GM12878 (cell line): ENCODE data around the gene RETREG3. TPM values are rescaled to one million over a fixed set of nuclear protein-coding genes. Genes with fewer than 3 reads are reported as not detected.
"Not testable (repeated sequence)": the region's sequence is repeated elsewhere in the genome, so short reads cannot be mapped to it uniquely, and the experiment has no call there.

ENCODE experiments used
- ATAC-seq: fragments of 200-7000 bp; cut with Tn5 transposase; 3 replicates; pipeline ENCODE4 v1.9.1; 2020; ENCODE audit warnings: mild to moderate bottlenecking, moderate library complexity
- BruUV-seq: library from RNA; stranded (reverse); fragments of 400-500 nt; replicated peaks from 2 replicates; lab custom pipeline; 2021; lab: Mats Ljungman, UMichigan
- CTCF ChIA-PET: fragments of 300-600 bp; sonication (Branson Sonifier 250); formaldehyde crosslinking; extraction: SDS; loops from one replicate; lab custom pipeline; 2021; ENCODE audit warnings: inconsistent platforms; lab: Yijun Ruan, JAX
- POLR2A ChIA-PET: fragments of 350-600 bp; formaldehyde crosslinking; extraction: SDS; loops from one replicate; lab custom pipeline; 2021; ENCODE audit warnings: inconsistent platforms; lab: Charles Lee
- RAD21 ChIA-PET: fragments of 300-600 bp; sonication (Branson Sonifier 250); formaldehyde crosslinking; loops from one replicate; lab custom pipeline; 2023; ENCODE audit warnings: antibody characterized with exemption; ENCODE audit not compliant: unreplicated experiment; lab: Charles Lee
- SMC1A ChIA-PET: fragments of 300-600 bp; sonication (Branson Sonifier 250); formaldehyde crosslinking; loops from one replicate; lab custom pipeline; 2023; ENCODE audit not compliant: unreplicated experiment, uncharacterized antibody; lab: Charles Lee
- DNase-seq: peaks from one replicate; pipeline ENCODE4 v3.0.0-alpha.2; 2011; ENCODE audit warnings: low read depth, low spot score
- FAIRE-seq: peaks from 3 replicates; lab custom pipeline; 2011; peaks lifted over from hg19 to GRCh38; lab: Jason Lieb, UNC
- H2AFZ ChIP-seq: 2 replicates; pipeline ENCODE4 v1.6.0; 2011; ENCODE audit warnings: low read depth, low read length, control low read depth; ENCODE audit not compliant: control insufficient read depth
- H3K27ac ChIP-seq: 2 replicates; pipeline ENCODE4 v1.5.1; 2011; ENCODE audit warnings: control low read depth; ENCODE audit not compliant: control insufficient read depth, insufficient read depth
- H3K27me3 ChIP-seq, 2 experiments: replicated peaks in 1 of 2; 2 replicates each; pipeline versions ENCODE4 v1.6.0 to v1.6.1; 2011; ENCODE audit warnings: low read length in 1 of 2; ENCODE audit not compliant: control insufficient read depth in 2 of 2, insufficient read depth in 2 of 2
- H3K36me3 ChIP-seq, 2 experiments: 2 replicates each; pipeline ENCODE4 v1.5.1; 2011; ENCODE audit warnings: low read length in 1 of 2; ENCODE audit not compliant: control insufficient read depth in 2 of 2, insufficient read depth in 2 of 2
- H3K4me1 ChIP-seq: 2 replicates; pipeline ENCODE4 v1.6.1; 2011; ENCODE audit warnings: mild to moderate bottlenecking, low read length, moderate library complexity, mixed read lengths; ENCODE audit not compliant: control insufficient read depth, insufficient read depth
- H3K4me2 ChIP-seq: 2 replicates; pipeline ENCODE4 v1.6.0; 2011; ENCODE audit warnings: control low read depth; ENCODE audit not compliant: control insufficient read depth, insufficient read depth
- H3K4me3 ChIP-seq: fragments of 200-600 bp; sonication (generic); 2 replicates; pipeline ENCODE4 v1.5.1; 2016
- H3K79me2 ChIP-seq: 2 replicates; pipeline ENCODE4 v1.6.0; 2011; ENCODE audit warnings: low read length; ENCODE audit not compliant: control insufficient read depth, insufficient read depth
- H3K9ac ChIP-seq: 2 replicates; pipeline ENCODE4 v1.8.0; 2011; ENCODE audit warnings: low read length, control low read depth, mixed read lengths; ENCODE audit not compliant: control insufficient read depth, insufficient read depth
- H3K9me3 ChIP-seq: replicated peaks from 3 replicates; pipeline ENCODE4 v1.5.1; 2011; ENCODE audit warnings: mild to moderate bottlenecking, low read length; ENCODE audit not compliant: control insufficient read depth, insufficient read depth
- H4K20me1 ChIP-seq: 2 replicates; pipeline ENCODE4 v1.6.0; 2011; ENCODE audit not compliant: control insufficient read depth, insufficient read depth
- GATAD2B ChIP-seq: fragments of 450-650 bp; conservative IDR thresholded peaks from 2 replicates; pipeline ENCODE4 v1.6.1; 2017; ENCODE audit warnings: low read depth, mild to moderate bottlenecking, moderate library complexity
- IKZF2 ChIP-seq, 2 experiments: fragments of 450-650 bp; IDR thresholded peaks; 2 replicates each; pipeline ENCODE4 v1.6.1; 2017; ENCODE audit warnings: mild to moderate bottlenecking in 2 of 2, moderate library complexity in 2 of 2
- LARP7 ChIP-seq: fragments of 450-650 bp; IDR thresholded peaks from 2 replicates; pipeline ENCODE4 v1.6.1; 2017; ENCODE audit warnings: mild to moderate bottlenecking
- NFYB ChIP-seq: IDR thresholded peaks from 2 replicates; pipeline ENCODE4 v1.6.1; 2011; ENCODE audit warnings: low read depth, mild to moderate bottlenecking, low read length, improper control_type of control experiment, moderate library complexity; ENCODE audit not compliant: insufficient read depth
- WGBS: methylation state at CpG from one replicate; pipeline ENCODE4 v1.1.6; 2016; ENCODE audit warnings: low lambda C conversion rate; ENCODE audit not compliant: insufficient replicate concordance, insufficient coverage; ENCODE audit errors: missing lambda C conversion rate; 5-methylcytosine and 5-hydroxymethylcytosine counted together
- in situ Hi-C: fragments of 300-500 bp; cut with MboI; formaldehyde crosslinking; loops from 9 replicates; pipeline ENCODE4 v1.14.3; 2018; ENCODE audit warnings: mixed read lengths
- intact Hi-C: fragments of 100-400 bp; cut with micrococcal nuclease; formaldehyde crosslinking; loops from one replicate; pipeline ENCODE4 v1.14.2; 2022; ENCODE audit not compliant: unreplicated experiment
- polyA plus RNA-seq, 11 experiments: library from polyadenylated mRNA; depleted of rRNA in 4 of 11; unstranded in 6 of 11; stranded (reverse) in 5 of 11; fragments of >200 nt; fragmentation: Nextera tagmentation in 4 of 11; fragmentation: Illumina TruSeq in 1 of 11; extraction: Ambion mirVana in 4 of 11; extraction: Trizol in 1 of 11; gene quantifications; 1 replicate in 1 of 11; 2 replicates in 10 of 11; pipeline versions ENCODE4 v1.2.1 to v1.2.3, GENCODE V29; 2011 to 2016; ENCODE audit warnings: inconsistent platforms in 2 of 11, missing spikeins in 2 of 11, low read depth in 1 of 11
- total RNA-seq, 4 experiments: library from RNA; depleted of rRNA in 3 of 4; stranded (reverse); fragments of >200 nt in 3 of 4; fragmentation: Illumina TruSeq in 1 of 4; extraction: Trizol in 1 of 4; gene quantifications; 2 replicates each; pipeline versions ENCODE4 v1.2.1 to v1.2.3, GENCODE V29; 2013 to 2021
- TF ChIP-seq, protein P1 (sequence below): fragments of 450-650 bp; IDR thresholded peaks from 2 replicates; pipeline ENCODE4 v1.6.1; 2016; ENCODE audit warnings: mild to moderate bottlenecking
- TF ChIP-seq, protein P2 (sequence below): fragments of 450-650 bp; conservative IDR thresholded peaks from 2 replicates; pipeline ENCODE4 v1.6.1; 2017; ENCODE audit warnings: mild to moderate bottlenecking, moderate library complexity

The RETREG3 gene
- total and polyA plus RNA-seq, 10 of the 15 experiments (the other 5 are each of a cell fraction or from before 2014, with no cell fraction given), result 7.0 to 50.6 (median 27.3) TPM

GRCh38 chr17:42609814-42610801 lies 934 bp upstream of the RETREG3 start:
- intact Hi-C loops (loop anchor here (1.0 to 2.0 kb wide), 2 partner anchors 31 to 67 kb away; no protein-coding TSS in a partner anchor), in situ Hi-C loops (loop anchor here (25.0 kb wide), 1 partner anchor 602 kb away; the partner anchor contains the start of gene TMEM106A)
- ATAC-seq (peak; percentile 16), FAIRE-seq (peak; percentile 86)
- Histone ChIP-seq H3K79me2 (peaks cover 52% of the 10 kb centered on the region), H3K4me2 (peak overlapping the region; percentile 93), H3K27ac (peak overlapping the region; percentile 68), H2AFZ (peak overlapping the region; percentile 94), H3K9ac (peak overlapping the region; percentile 84), H3K36me3 (peaks cover 9 to 19% of the 10 kb centered on the region in 2 experiments), H3K4me3 (peak overlapping the region; percentile 98)
- H3K9me3 ChIP-seq, H3K4me1 ChIP-seq, H4K20me1 ChIP-seq, DNase-seq, H3K27me3 ChIP-seq: not testable (repeated sequence)
- ChIA-PET SMC1A (interaction anchor here (0.8 to 7.1 kb wide), 9 partner anchors 11 to 184 kb away, joined by 3 to 96 read pairs (median 5); partner anchors contain the start of genes CCR10, PLEKHH3, PSMC3IP and RAMP2), CTCF (interaction anchor here (0.7 to 3.5 kb wide), 9 partner anchors 9 to 559 kb away, joined by 3 to 49 read pairs (median 6); partner anchors contain the start of genes CCR10, PLEKHH3 and PSMC3IP), RAD21 (interaction anchor here (0.7 to 6.8 kb wide), 10 partner anchors 8 to 116 kb away, joined by 3 to 57 read pairs (median 17); partner anchors contain the start of genes CCR10, PLEKHH3 and PSMC3IP)
- TSS peak; percentile 83 for BruUV-seq
- 9% methylated on average over 33 of the region's 42 CpGs for WGBS
- TF ChIP-seq, protein P1, sequence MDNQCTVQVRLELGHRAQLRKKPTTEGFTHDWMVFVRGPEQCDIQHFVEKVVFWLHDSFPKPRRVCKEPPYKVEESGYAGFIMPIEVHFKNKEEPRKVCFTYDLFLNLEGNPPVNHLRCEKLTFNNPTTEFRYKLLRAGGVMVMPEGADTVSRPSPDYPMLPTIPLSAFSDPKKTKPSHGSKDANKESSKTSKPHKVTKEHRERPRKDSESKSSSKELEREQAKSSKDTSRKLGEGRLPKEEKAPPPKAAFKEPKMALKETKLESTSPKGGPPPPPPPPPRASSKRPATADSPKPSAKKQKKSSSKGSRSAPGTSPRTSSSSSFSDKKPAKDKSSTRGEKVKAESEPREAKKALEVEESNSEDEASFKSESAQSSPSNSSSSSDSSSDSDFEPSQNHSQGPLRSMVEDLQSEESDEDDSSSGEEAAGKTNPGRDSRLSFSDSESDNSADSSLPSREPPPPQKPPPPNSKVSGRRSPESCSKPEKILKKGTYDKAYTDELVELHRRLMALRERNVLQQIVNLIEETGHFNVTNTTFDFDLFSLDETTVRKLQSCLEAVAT, result peak; percentile 30
- TF ChIP-seq GATAD2B, result peak; percentile 18; the same call in 1 of the 2 replicates
- peak; percentile 34 to 43; a peak in 2 of 4 replicates for TF ChIP-seq IKZF2 (IDR thresholded peaks at IDR 0.05)
- TF ChIP-seq NFYB, result peak; percentile 31; the same call in 1 of the 2 replicates
- TF ChIP-seq, protein P2, sequence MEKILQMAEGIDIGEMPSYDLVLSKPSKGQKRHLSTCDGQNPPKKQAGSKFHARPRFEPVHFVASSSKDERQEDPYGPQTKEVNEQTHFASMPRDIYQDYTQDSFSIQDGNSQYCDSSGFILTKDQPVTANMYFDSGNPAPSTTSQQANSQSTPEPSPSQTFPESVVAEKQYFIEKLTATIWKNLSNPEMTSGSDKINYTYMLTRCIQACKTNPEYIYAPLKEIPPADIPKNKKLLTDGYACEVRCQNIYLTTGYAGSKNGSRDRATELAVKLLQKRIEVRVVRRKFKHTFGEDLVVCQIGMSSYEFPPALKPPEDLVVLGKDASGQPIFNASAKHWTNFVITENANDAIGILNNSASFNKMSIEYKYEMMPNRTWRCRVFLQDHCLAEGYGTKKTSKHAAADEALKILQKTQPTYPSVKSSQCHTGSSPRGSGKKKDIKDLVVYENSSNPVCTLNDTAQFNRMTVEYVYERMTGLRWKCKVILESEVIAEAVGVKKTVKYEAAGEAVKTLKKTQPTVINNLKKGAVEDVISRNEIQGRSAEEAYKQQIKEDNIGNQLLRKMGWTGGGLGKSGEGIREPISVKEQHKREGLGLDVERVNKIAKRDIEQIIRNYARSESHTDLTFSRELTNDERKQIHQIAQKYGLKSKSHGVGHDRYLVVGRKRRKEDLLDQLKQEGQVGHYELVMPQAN, result peak; percentile 80; the same call in 1 of the 2 replicates
- TF ChIP-seq LARP7, result 0 out of 2 replicates have a peak, but pooled peaks have one; percentile 58
- TF ChIP-seq, all 136 proteins: peak for 6; not testable (repeated sequence) for 130
- POLR2A ChIA-PET, result interaction anchor here (0.6 to 6.9 kb wide), 16 partner anchors 9 to 811 kb away, joined by 3 to 93 read pairs (median 4); partner anchors contain the start of genes CCR10, COASY, PLEKHH3 and PSMC3IP
